Measurements from ENCODE around the gene CTAGE9.

The CTAGE9 gene

DNA sequence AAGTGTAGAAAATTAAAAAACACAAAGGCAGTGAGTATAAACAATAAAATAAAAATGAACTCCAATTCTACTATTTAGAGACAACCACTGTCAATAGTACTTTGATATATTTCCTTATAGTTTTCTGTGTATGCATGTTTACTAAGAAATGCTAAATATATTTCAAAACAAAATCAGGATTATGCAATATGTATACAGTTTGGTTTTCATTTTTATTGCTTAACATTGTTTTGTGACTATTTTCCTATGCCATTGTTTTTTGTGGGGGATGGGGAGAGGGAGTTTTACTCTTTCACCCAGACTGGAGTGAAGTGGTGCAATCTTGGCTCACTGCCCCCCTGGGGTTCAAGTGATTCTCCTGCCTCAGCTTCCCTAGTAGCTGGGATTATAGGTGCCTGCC lies 29.2 kb downstream of the CTAGE9 start:
- POLR2A ChIA-PET: no interaction called here
- CTCF ChIA-PET: interaction anchor here (1.2 to 1.4 kb wide), 2 partner anchors 53 kb away, joined by 3 read pairs; partner anchors contain the start of gene MED23
- TF ChIP-seq, protein P1, sequence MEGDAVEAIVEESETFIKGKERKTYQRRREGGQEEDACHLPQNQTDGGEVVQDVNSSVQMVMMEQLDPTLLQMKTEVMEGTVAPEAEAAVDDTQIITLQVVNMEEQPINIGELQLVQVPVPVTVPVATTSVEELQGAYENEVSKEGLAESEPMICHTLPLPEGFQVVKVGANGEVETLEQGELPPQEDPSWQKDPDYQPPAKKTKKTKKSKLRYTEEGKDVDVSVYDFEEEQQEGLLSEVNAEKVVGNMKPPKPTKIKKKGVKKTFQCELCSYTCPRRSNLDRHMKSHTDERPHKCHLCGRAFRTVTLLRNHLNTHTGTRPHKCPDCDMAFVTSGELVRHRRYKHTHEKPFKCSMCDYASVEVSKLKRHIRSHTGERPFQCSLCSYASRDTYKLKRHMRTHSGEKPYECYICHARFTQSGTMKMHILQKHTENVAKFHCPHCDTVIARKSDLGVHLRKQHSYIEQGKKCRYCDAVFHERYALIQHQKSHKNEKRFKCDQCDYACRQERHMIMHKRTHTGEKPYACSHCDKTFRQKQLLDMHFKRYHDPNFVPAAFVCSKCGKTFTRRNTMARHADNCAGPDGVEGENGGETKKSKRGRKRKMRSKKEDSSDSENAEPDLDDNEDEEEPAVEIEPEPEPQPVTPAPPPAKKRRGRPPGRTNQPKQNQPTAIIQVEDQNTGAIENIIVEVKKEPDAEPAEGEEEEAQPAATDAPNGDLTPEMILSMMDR (IDR thresholded peaks at IDR 0.05; ENCODE audit: control extremely low read depth, extremely low read depth, low read depth, missing control alignments): no peak
- DNase-seq (ENCODE audit: extremely low spot score): no peak

DNA sequence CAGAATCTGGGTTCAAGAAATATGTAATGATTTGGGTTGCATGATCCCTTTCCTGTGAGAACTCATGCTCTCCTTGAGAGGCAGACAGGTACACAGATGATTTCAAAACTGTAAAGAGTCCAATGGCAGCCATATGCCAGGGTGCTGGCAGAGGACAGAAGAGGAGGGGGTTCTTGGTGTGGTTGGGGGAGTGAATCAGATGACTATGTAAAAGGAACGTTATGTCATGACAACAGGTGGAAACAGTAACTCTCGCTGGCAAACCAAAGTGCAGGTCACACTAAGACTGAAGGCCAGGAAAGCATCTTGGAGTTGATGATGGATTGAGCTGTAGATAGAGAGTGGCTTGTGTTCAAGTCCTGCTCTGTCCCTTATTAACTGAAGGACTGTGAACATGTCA lies 29.9 kb downstream of the CTAGE9 start:
- TF ChIP-seq, protein P1 (IDR thresholded peaks at IDR 0.05; ENCODE audit: control extremely low read depth, extremely low read depth, low read depth, missing control alignments): no peak
- CTCF ChIA-PET: interaction anchor here (1.4 kb wide), 1 partner anchor 52 kb away, joined by 3 read pairs; no protein-coding TSS in a partner anchor
- no peak for DNase-seq (ENCODE audit: extremely low spot score)
- POLR2A ChIA-PET: no interaction called here

DNA sequence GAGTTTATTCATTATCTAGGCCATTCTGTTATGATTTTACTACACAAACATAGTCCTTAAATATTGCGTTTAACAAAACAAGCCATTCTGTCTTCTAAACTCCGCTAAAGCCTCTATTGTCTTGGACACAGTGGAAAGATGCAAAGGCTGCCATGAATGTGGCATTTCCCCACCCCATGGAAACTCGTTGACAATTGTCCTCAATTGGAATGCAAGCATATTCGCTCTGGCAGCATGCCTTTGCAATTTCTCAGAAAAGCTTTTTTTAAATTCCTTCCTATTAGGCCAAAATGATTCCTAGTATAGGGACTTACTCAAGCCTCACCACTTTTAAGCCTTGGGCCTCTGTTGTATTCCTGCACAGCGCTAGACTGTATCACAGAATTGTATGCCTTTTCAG lies 32.4 kb downstream of the CTAGE9 start:
- no peak for DNase-seq (ENCODE audit: extremely low spot score)

DNA sequence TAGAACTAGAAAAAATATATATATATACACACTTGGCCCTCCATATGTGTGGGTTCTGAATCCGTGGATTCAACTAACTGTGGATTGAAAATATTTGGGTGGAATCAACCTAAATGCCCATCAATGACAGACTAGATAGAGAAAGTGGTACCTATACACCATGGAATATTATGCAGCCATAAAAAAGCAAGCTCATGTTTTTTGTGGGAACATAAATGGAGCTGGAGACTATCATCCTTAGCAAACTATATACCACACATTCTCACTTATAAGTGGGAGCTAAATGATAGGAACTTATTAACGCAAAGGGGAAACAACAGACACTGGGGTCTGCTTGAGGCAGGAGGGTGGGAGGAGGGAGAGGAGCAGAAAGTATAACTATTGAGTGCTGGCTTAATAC lies 37.6 kb downstream of the CTAGE9 start:
- TF ChIP-seq, protein P1 (IDR thresholded peaks at IDR 0.05; ENCODE audit: control extremely low read depth, extremely low read depth, low read depth, missing control alignments): no peak
- ChIA-PET CTCF (no interaction called here), POLR2A (no interaction called here)
- no peak for DNase-seq (ENCODE audit: extremely low spot score)

More for the DNA sequence above, 32.4 kb downstream of the CTAGE9 start:
- POLR2A ChIA-PET: no interaction called here
- TF ChIP-seq, protein P1 (IDR thresholded peaks at IDR 0.05; ENCODE audit: control extremely low read depth, extremely low read depth, low read depth, missing control alignments): no peak
- CTCF ChIA-PET: no interaction called here

DNA sequence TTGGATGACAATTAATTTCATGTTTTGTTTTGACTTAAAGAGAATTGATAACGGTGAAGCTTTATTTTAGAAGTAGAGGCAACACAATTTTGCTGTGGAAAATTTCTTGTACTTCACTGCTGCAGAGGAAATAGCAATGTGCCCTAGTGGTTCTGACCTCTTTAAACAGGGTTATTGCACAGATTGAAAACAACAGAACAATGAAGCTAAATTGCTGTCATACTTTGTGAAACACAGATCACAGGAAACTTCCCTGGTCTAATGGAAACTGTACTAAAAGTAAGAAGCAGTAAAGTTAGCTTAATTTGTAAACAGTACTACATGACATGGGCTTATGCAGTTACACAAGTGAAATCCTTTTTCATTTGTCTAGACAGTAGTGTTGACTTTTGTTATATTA lies 40.9 kb downstream of the CTAGE9 start:
- no peak for DNase-seq (ENCODE audit: extremely low spot score)
- TF ChIP-seq, protein P1 (IDR thresholded peaks at IDR 0.05; ENCODE audit: control extremely low read depth, extremely low read depth, low read depth, missing control alignments): no peak
- ChIA-PET POLR2A (no interaction called here), CTCF (interaction anchor here (1.0 to 2.8 kb wide), 6 partner anchors 9 to 59 kb away, joined by 3 to 9 read pairs (median 4); partner anchors contain the start of gene MED23)

DNA sequence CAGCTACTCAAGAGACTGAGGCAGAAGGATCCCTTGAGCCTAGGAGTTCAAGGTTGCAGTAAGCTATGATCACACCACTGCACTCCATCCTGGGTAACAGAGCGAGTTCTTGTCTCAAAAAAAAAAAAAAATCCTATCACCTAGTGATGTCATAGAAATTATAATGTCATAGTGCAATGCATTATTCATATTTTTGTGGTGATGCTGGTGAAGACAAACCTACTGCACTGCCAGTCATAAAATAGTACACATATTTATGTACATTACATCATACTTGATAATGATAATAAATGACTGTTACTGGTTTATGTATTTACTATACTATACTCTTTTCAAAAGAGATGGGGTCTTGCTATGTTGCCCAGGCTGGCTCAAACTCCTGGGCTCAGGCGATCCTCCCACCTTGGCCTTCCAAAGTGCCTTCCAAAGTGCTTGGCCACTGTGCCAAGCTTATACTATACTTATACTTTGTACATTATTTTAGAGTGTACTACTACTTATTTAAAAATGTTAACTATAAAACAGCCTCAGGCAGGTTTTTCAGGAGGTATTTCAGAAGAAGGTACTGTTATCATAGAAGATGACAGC lies 47.1 kb downstream of the CTAGE9 start:
- TF ChIP-seq, protein P1 (IDR thresholded peaks at IDR 0.05; ENCODE audit: control extremely low read depth, extremely low read depth, low read depth, missing control alignments): no peak
- ChIA-PET CTCF (interaction anchor here (0.6 to 3.8 kb wide), 2 partner anchors 36 to 1386 kb away, joined by 3 to 16 read pairs; partner anchors contain the start of gene MED23), POLR2A (no interaction called here)
- DNase-seq (ENCODE audit: extremely low spot score): no peak
